Measurements from ENCODE around the gene ANXA4.
"Not testable (repeated sequence)": the region's sequence is repeated elsewhere in the genome, so short reads cannot be mapped to it uniquely, and the experiment has no call there.

Gene ANXA4

GRCh38 chr2:69801745-69802290, 59.9 kb downstream of the ANXA4 start:
- in situ Hi-C loops (cut with MboI; ENCODE audit: low sequenced_read_pairs): no loop called here

DNA sequence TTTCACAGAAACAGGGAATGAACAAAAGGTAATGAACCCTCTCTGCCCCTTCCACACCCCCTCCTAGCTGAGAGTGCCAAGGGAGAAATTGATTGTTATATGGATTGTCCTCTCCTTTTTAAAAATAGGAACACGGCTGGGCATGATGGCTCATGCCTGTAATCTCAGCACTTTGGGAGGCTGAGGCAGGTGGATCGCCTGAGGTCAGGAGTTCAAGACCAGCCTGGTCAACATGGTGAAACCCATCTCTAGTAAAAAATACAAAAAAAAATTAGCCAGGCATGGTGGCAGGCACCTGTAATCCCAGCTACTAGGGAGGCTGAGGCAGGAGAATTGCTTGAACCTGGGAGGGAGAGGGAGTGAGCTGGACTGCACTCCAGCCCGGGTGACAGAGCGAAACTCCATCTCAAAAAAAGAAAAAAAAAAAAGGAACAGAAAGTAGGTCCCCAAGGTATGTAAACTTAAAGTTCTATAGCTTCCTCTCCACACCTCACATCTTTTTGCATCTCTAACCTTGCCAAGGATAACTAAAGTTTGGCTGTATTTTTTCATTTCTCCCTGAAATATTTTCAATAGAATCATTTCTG, 60.9 kb downstream of the ANXA4 start:
- in situ Hi-C loops (cut with MboI; ENCODE audit: low sequenced_read_pairs): not testable (repeated sequence)

DNA sequence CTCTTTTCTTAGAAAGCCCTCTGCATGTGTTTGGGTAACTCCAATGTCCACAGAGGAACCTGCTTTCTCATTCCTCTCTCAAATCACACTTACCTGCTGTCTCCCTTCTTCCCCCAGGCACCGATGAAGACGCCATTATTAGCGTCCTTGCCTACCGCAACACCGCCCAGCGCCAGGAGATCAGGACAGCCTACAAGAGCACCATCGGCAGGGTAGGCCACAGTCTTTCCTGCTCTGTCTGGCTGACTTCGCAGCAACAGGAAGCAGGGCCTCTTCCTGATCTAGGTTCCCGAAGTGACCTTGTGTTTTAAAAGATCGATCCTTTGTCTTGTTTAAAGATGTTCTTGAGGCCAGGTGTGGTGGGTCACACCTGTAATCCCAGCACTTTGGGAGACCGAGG, 62.5 kb downstream of the ANXA4 start:
- in situ Hi-C loops (cut with MboI; ENCODE audit: low sequenced_read_pairs): no loop called here

DNA sequence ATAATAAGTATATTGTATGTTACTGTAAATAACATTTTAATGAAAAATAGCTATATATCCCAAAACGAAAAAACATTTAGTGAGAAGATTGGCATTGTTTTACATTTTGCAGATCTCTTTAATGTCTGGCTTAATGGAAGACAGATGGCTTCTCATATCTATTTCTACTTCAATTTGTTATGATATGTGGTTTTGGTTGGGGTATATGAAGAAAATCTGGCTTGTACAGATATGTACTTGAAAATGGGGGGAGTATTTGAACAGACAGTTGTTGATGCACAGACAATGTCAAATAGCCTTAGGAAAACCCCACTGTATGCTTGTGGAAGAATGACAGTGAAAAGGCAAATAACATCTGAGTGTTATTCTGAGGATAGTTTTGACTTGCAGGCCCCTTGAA, 64.0 kb downstream of the ANXA4 start:
- in situ Hi-C loops (cut with MboI; ENCODE audit: low sequenced_read_pairs): no loop called here

DNA sequence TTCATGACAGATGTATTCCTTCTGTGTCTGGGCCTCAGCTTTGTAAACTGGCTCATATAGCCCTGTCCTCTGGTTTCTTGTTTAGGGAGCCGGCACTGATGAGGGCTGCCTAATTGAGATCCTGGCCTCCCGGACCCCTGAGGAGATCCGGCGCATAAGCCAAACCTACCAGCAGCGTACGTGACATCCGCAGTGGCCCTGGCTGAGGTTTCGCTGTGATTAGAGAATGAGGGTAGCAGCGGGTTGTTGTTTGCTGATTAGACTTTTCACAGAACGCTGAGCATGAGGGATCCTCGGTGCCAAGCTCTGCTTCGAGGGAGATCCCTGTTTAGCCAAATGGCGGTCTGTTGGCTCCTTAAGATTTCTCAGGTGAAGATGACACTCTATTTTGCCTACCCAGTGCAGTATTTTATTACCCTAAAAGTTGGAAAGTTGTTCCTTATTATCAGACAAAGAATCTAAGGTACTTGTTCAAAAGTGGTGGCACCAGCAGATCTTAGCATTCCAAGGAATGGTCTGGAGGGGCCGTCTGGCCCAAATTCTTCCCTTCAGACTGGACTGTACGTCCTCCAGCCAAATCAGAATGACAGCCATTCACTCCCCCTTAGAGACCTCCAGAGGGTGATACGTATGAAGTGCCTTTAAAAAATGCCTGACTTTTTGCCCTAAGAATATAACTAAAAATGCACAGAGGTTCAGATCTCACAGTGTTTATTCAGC, 66.0 kb downstream of the ANXA4 start:
- in situ Hi-C loops (cut with MboI; ENCODE audit: low sequenced_read_pairs): no loop called here

DNA sequence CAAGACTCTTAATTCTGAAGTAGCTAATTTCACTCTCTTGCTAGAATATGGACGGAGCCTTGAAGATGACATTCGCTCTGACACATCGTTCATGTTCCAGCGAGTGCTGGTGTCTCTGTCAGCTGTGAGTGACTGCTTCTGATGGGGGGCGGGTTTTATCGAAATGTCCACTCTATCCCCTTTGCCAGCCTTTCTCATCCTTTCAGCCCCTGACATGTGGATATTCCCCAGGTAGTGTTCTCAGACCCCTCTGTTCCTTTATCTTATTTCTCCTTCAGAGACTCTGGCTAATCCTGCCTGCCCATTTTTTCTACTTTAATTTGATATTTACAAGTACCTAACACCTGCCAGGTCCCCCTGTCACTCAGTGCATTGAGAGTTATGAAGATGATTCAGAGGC, 68.6 kb downstream of the ANXA4 start:
- in situ Hi-C loops (cut with MboI; ENCODE audit: low sequenced_read_pairs): no loop called here

- in situ Hi-C loops (cut with MboI; ENCODE audit: low sequenced_read_pairs): no loop called here
Measured at GRCh38 chr2:69811018-69811417, 69.1 kb downstream of the ANXA4 start.

GRCh38 chr2:69811591-69811990, 69.7 kb downstream of the ANXA4 start:
- in situ Hi-C loops (cut with MboI; ENCODE audit: low sequenced_read_pairs): no loop called here

DNA sequence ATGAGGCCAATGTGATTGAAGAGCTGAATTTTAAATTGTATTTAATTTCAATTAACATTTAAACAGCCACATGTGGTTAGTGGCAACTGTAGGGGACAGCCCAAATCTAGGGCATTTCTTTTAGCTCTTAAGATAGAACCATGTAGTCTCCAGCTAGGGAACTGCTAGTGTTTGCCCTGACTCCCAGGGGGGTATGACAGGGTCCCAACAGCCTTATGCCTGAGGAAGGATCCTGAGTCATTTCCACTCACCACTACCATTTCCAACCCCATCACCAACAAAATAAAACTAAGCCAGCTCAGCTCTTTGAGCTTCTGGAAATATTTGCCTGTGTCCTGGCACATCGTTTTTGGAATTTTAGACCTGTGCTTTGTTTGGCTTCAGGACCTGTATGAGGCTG, 73.8 kb downstream of the ANXA4 start:
- in situ Hi-C loops (cut with MboI; ENCODE audit: low sequenced_read_pairs): no loop called here

GRCh38 chr2:69816923-69817542, 75.1 kb downstream of the ANXA4 start:
- in situ Hi-C loops (cut with MboI; ENCODE audit: low sequenced_read_pairs): no loop called here

DNA sequence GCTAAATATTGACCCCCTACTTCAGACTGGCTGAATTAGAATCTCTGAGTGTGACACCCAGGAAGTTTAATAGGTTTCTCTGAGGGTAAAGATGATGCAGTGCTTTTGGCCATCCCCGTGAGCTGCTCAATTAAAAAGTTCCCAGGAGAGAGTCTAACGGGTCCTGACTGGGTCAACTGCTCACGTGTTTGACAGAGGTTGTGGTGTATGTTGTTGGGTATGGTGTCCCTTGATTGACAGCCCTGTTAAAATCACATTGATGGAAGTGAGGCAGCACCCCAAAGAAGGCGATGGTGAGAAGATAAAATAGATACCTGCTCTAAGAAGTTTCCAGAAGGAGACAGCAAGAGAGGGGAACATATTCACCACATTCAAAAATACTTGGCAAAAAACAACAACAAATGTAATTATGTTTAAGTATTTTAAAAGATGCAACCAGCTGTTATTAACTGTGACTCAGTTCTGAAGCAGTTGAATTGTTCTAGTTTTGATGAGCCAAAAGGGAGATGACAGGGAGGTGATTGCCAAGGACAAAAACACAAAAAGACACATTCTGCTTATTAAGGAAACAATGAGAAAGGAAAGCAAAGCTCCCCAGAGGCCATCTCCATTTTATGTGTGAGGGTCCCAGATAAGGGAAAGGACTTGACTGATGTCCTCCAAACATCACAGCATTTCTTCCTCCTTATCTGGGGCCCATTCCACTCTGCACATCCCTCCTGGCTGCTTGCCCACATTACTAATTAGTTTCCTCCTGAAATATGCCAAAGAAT, 76.0 kb downstream of the ANXA4 start:
- in situ Hi-C loops (cut with MboI; ENCODE audit: low sequenced_read_pairs): no loop called here

- in situ Hi-C loops (cut with MboI; ENCODE audit: low sequenced_read_pairs): no loop called here
Measured at GRCh38 chr2:69827796-69828540, 86.0 kb downstream of the ANXA4 start.

DNA sequence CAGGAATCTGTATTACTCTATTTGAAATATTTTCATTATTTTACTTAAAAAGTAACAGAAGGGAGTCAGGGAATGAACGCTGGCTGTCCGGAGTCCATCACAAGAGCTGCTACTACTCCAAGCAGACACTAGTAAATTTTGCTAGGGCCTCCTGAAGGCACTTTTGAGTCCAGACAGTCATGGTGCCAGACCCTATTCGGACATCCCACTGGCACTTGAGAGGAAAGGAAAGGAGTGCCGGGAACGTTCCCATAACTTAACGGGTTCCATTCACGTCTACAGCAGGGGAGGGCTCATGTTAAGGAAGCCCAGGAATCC, 87.0 kb downstream of the ANXA4 start:
- in situ Hi-C loops (cut with MboI; ENCODE audit: low sequenced_read_pairs): no loop called here

DNA sequence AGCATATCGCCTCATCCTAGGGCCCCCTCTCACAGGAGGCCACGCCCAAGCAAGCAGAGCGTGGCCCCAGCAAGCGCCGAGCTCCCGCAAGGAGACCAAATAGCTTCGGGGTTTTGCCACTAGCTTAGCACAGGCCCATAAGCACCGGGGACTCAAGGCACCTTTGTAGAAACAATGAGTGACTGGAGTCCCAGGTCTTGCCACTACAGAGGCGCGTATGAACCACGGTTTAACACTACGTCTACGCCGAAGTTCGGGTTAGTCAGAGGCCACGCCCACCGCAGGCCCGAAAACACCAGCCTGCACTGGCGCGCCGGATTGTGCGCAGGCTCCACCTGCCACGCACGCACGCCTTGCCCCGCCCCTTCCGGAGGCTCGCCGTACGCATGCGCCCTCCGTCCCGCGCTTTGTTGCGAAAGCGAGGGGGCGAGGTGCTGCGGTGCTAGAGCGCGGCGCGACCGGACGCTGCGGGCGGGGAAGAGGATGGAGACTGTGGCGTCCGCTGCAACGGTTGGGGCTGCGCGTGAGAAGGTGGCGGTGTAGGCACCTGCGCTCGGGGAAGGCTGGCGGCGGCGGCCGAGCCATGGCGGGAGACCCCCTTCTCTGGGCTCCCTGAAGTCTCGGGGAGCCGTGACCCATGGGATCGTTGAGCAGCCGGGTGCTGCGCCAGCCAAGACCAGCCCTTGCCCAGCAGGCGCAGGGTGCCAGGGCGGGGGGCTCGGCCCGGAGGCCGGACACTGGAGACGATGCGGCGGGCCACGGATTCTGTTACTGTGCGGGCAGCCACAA, 87.5 kb downstream of the ANXA4 start, which contains the start of gene GMCL1:
Gene GMCL1, plus strand, starts transcription at position 405 of the 789 bp plus-strand sequence. Its CDS starts 233 bp downstream, at position 638.
- in situ Hi-C loops (cut with MboI; ENCODE audit: low sequenced_read_pairs): no loop called here

- in situ Hi-C loops (cut with MboI; ENCODE audit: low sequenced_read_pairs): no loop called here
Measured at GRCh38 chr2:69830045-69830905, 88.3 kb downstream of the ANXA4 start.

- in situ Hi-C loops (cut with MboI; ENCODE audit: low sequenced_read_pairs): not testable (repeated sequence)
Measured at GRCh38 chr2:69830906-69831241, 88.9 kb downstream of the ANXA4 start.

DNA sequence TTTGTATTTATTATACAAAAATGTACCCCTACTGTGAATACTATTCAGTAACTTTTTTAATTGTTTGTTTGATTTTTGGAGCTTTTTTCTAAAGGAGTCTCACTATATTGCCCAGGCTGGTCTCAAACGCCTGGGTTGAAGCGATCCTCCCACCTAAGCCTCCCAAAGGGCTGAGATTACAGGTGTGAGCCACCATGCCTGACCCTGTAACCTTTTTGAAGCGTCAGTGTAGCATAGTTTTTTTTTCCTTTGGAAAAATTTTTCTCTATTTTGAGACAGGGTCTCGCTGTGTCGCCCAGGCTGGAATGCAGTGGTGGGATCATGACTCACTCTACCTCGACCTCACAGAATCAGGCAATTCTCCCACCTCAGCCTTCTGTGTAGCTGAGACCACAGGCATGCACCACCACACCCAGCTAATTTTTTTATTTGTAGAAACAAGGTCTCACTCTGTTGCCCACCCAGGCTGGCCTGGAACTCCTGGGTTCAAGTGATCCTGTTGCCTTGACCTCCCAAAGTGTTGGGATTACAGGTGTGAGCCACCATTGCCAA, 89.5 kb downstream of the ANXA4 start:
- in situ Hi-C loops (cut with MboI; ENCODE audit: low sequenced_read_pairs): no loop called here

DNA sequence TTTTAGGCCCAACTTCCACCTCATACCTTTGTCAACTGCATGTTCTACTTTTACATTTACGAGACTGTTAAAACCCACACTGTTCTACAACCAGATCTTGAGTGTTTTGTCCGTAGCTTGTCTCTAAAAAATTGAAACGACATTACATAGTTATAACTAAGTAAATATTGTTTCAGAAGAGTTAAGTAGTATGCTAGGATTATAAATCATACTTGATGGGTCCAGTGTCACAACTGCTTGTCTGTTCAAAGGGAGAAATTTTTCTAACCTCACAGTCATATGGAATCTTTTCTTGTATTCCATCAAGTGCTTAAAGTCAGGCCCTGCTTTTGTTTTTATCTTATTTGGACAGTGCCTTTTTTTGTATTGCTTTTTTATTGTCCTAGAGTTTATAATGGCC, 91.8 kb downstream of the ANXA4 start:
- in situ Hi-C loops (cut with MboI; ENCODE audit: low sequenced_read_pairs): no loop called here

- in situ Hi-C loops (cut with MboI; ENCODE audit: low sequenced_read_pairs): no loop called here
Measured at GRCh38 chr2:69835666-69836065, 93.7 kb downstream of the ANXA4 start.

Data from HL-60/S4 treated with retinoic acid at 250 ng/mL for 4 days and 3 days (cell line).